ENCODE data around the gene LYZL2. TPM values are rescaled to one million over a fixed set of nuclear protein-coding genes. Genes with fewer than 3 reads are reported as not detected.

LYZL2 gene
- total and polyA plus RNA-seq, 9 of the 15 experiments (the other 6 are each of a cell fraction or from before 2014, with no cell fraction given) = not detected

GRCh38 chr10:30594077-30594476 lies 35.5 kb downstream of the LYZL2 start (continued):
- TF ChIP-seq E2F8 (IDR thresholded peaks at IDR 0.05; ENCODE audit: low read depth, partially characterized antibody) (no peak), REST (IDR thresholded peaks at IDR 0.05; ENCODE audit: borderline replicate concordance) (no peak), REST (CRISPR knock-in tag; IDR thresholded peaks at IDR 0.05; ENCODE audit: low read depth) (no peak), KAT7 (CRISPR knock-in tag; IDR thresholded peaks at IDR 0.05; ENCODE audit: borderline replicate concordance) (no peak), CBX3 (IDR thresholded peaks at IDR 0.05; ENCODE audit: borderline replicate concordance in 1 of 2, low read length in 2 of 2) (no peak), HNRNPUL1 (IDR thresholded peaks at IDR 0.05; ENCODE audit: low read length) (no peak), ARID1B (IDR thresholded peaks at IDR 0.05) (peak; percentile 61; the same call in 1 of the 2 replicates), ELF2 (CRISPR knock-in tag; IDR thresholded peaks at IDR 0.05) (no peak), TEAD4 (IDR thresholded peaks at IDR 0.05; ENCODE audit: low read length) (peak; percentile 70; the same call in 1 of the 2 replicates), TEAD4 (CRISPR knock-in tag; IDR thresholded peaks at IDR 0.05; ENCODE audit: borderline replicate concordance) (no peak), ZNF133 (CRISPR knock-in tag; IDR thresholded peaks at IDR 0.05) (no peak), ZNF77 (CRISPR knock-in tag; IDR thresholded peaks at IDR 0.05) (no peak), WHSC1 (IDR thresholded peaks at IDR 0.05; ENCODE audit: low read length) (no peak), ESRRB (CRISPR knock-in tag; IDR thresholded peaks at IDR 0.05; ENCODE audit: borderline replicate concordance) (no peak), HNRNPK (IDR thresholded peaks at IDR 0.05; ENCODE audit: low read depth, low read length, poor library complexity, severe bottlenecking) (no peak), JUN (IDR thresholded peaks at IDR 0.05; ENCODE audit: borderline replicate concordance, low read depth, low read length) (no peak), JUN (CRISPR knock-in tag; IDR thresholded peaks at IDR 0.05; ENCODE audit: borderline replicate concordance) (no peak), CTBP1 (IDR thresholded peaks at IDR 0.05; ENCODE audit: borderline replicate concordance) (peak; percentile 45; the same call in 1 of the 2 replicates), RBFOX2 (IDR thresholded peaks at IDR 0.05; ENCODE audit: low read depth, low read length) (no peak), MIER1 (IDR thresholded peaks at IDR 0.05; ENCODE audit: low read depth) (no peak), PRMT5 (CRISPR knock-in tag; IDR thresholded peaks at IDR 0.05) (no peak)
